ENCODE data around the gene ANKRD17.
"Not testable (repeated sequence)": the region's sequence is repeated elsewhere in the genome, so short reads cannot be mapped to it uniquely, and the experiment has no call there.

The ANKRD17 gene

GRCh38 chr4:73231518-73232487, 26.8 kb downstream of the ANKRD17 start:
- TF ChIP-seq CTCF (IDR thresholded peaks at IDR 0.05; ENCODE audit: extremely low read depth, missing control alignments), result no peak
- no peak for DNase-seq (ENCODE audit: low spot score)

- no peak for TF ChIP-seq CTCF (IDR thresholded peaks at IDR 0.05; ENCODE audit: extremely low read depth, missing control alignments)
- no peak for DNase-seq (ENCODE audit: low spot score)
Observed at GRCh38 chr4:73230865-73231517, 27.6 kb downstream of the ANKRD17 start.

- not testable (repeated sequence) for DNase-seq (ENCODE audit: low spot score)
Observed at GRCh38 chr4:73228800-73229199, 29.8 kb downstream of the ANKRD17 start.

GRCh38 chr4:73224886-73225285, 33.7 kb downstream of the ANKRD17 start:
- peak; percentile 4 for DNase-seq (ENCODE audit: low spot score)
- no peak for TF ChIP-seq CTCF (IDR thresholded peaks at IDR 0.05; ENCODE audit: extremely low read depth, missing control alignments)

GRCh38 chr4:73223258-73223650, 35.3 kb downstream of the ANKRD17 start:
- TF ChIP-seq CTCF (IDR thresholded peaks at IDR 0.05; ENCODE audit: extremely low read depth, missing control alignments), result no peak

GRCh38 chr4:73222466-73223257, 35.9 kb downstream of the ANKRD17 start:
- DNase-seq (ENCODE audit: low spot score), result peak; percentile 62
- TF ChIP-seq CTCF (IDR thresholded peaks at IDR 0.05; ENCODE audit: extremely low read depth, missing control alignments), result no peak

More at GRCh38 chr4:73223258-73223650, 35.3 kb downstream of the ANKRD17 start:
- no peak for DNase-seq (ENCODE audit: low spot score)

GRCh38 chr4:73221734-73222133, 36.9 kb downstream of the ANKRD17 start:
- no peak for DNase-seq (ENCODE audit: low spot score)
- no peak for TF ChIP-seq CTCF (IDR thresholded peaks at IDR 0.05; ENCODE audit: extremely low read depth, missing control alignments)
